ENCODE measurements around the gene ANP32A. TPM values are rescaled to one million over a fixed set of nuclear protein-coding genes. Genes with fewer than 3 reads are reported as not detected.
A peak's percentile ranks its signal among the peaks of the same experiment; 100 is the strongest.
"Not testable (repeated sequence)": the region's sequence is repeated elsewhere in the genome, so short reads cannot be mapped to it uniquely, and the experiment has no call there.

The ANP32A gene
- total RNA-seq, 1 experiment from 2014 or later: 232 TPM

- Mint-ChIP-seq H3K4me1 (no peaks in the 10 kb centered on the region), H3K27ac (no peak overlapping the region), H3K36me3 (peaks cover 14% of the 10 kb centered on the region), H3K9me3 (peaks cover 22% of the 10 kb centered on the region), H3K27me3 (ENCODE audit: low read depth) (peaks cover 7% of the 10 kb centered on the region), H3K4me3 (no peak overlapping the region)
- ATAC-seq: no peak
- TF ChIP-seq E2F1 (CRISPR knock-in tag; IDR thresholded peaks at IDR 0.05): no peak
- TF ChIP-seq AR (CRISPR knock-in tag; IDR thresholded peaks at IDR 0.05): no peak
- no peak for TF ChIP-seq CTCF (IDR thresholded peaks at IDR 0.05)
- TF ChIP-seq CBFB (CRISPR knock-in tag; IDR thresholded peaks at IDR 0.05; ENCODE audit: low read depth): no peak
- TF ChIP-seq NR2C2 (CRISPR knock-in tag; IDR thresholded peaks at IDR 0.05): no peak
- no peak for TF ChIP-seq ATF6 (CRISPR knock-in tag; IDR thresholded peaks at IDR 0.05)
- no peak for TF ChIP-seq ELF4 (CRISPR knock-in tag; IDR thresholded peaks at IDR 0.05; ENCODE audit: low read depth)
- TF ChIP-seq PRDM15 (CRISPR knock-in tag; IDR thresholded peaks at IDR 0.05): no peak
- no peak for TF ChIP-seq SMAD3 (CRISPR knock-in tag; IDR thresholded peaks at IDR 0.05; ENCODE audit: borderline replicate concordance)
- TF ChIP-seq ZNF425 (CRISPR knock-in tag; conservative IDR thresholded peaks at IDR 0.05): no peak
- POLR2A ChIA-PET: no interaction called here
- DNase-seq (ENCODE audit: low spot score): no peak
- CTCF ChIA-PET: interaction anchor here (0.9 kb wide), 1 partner anchor 13 kb away, joined by 6 read pairs; no protein-coding TSS in a partner anchor
Measured at GRCh38 chr15:68862415-68862814, 41.7 kb upstream of the ANP32A start.

- H3K27me3 Mint-ChIP-seq (ENCODE audit: low read depth); H3K4me3 Mint-ChIP-seq; H3K27ac Mint-ChIP-seq; DNase-seq (ENCODE audit: low spot score); ATAC-seq; POLR2A ChIA-PET; CTCF ChIA-PET; H3K4me1 Mint-ChIP-seq: not testable (repeated sequence)
- peaks cover 19% of the 10 kb centered on the region for H3K36me3 Mint-ChIP-seq
- peak; percentile 96 for TF ChIP-seq HMGA2 (CRISPR knock-in tag; IDR thresholded peaks at IDR 0.05)
- peaks cover 26% of the 10 kb centered on the region for H3K9me3 Mint-ChIP-seq
Measured at GRCh38 chr15:68858666-68859065, 38.0 kb upstream of the ANP32A start.

- H3K27me3 Mint-ChIP-seq (ENCODE audit: low read depth); ATAC-seq; POLR2A ChIA-PET; DNase-seq (ENCODE audit: low spot score); H3K4me3 Mint-ChIP-seq; H3K27ac Mint-ChIP-seq; H3K4me1 Mint-ChIP-seq: not testable (repeated sequence)
- peaks cover 26% of the 10 kb centered on the region for H3K9me3 Mint-ChIP-seq
- peaks cover 19% of the 10 kb centered on the region for H3K36me3 Mint-ChIP-seq
- CTCF ChIA-PET: interaction anchor here (0.6 kb wide), 1 partner anchor 126 kb away, joined by 3 read pairs; no protein-coding TSS in a partner anchor
Measured at GRCh38 chr15:68857443-68857842, 36.7 kb upstream of the ANP32A start.
